Measurements from ENCODE around the gene CUX1. TPM values are rescaled to one million over a fixed set of nuclear protein-coding genes. Genes with fewer than 3 reads are reported as not detected.

Gene CUX1
- polyA plus RNA-seq, 1 experiment, result 29.7 TPM

DNA sequence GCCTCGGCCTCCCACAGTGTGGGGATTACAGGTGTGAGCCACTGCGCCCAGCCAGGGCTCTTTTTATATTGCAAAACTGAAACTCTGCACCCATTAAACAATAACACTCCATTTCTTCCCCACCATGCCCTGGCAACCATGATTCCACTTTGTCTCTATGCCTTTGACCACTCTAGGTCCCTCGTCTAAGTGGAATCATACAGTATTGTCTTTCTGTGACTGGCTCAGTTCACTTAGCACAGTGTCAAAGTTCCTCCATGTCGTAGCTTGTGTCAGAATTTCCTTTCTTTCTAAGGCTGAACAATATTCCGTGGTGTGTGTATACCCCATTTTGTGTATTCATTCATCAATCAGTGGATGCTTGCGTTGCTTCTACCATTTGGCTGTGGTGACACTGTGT is 46.2 kb downstream of the CUX1 start:
- H3K27ac ChIP-seq (ENCODE audit: low read depth, low read length), result no peak overlapping the region
- no peaks in the 10 kb centered on the region for H3K9me3 ChIP-seq (ENCODE audit: control insufficient read depth, insufficient read depth, low read length)
- no peak for DNase-seq (ENCODE audit: low read depth, low spot score)
- TF ChIP-seq CTCF (IDR thresholded peaks at IDR 0.05; ENCODE audit: low read depth, low read length), result no peak
- no peak overlapping the region for H3K4me3 ChIP-seq (ENCODE audit: low read depth, low read length)
- POLR2A ChIA-PET, result no interaction called here
- H3K27me3 ChIP-seq (ENCODE audit: control insufficient read depth, insufficient read depth, low read length), result no peaks in the 10 kb centered on the region
- CTCF ChIA-PET, result no interaction called here

DNA sequence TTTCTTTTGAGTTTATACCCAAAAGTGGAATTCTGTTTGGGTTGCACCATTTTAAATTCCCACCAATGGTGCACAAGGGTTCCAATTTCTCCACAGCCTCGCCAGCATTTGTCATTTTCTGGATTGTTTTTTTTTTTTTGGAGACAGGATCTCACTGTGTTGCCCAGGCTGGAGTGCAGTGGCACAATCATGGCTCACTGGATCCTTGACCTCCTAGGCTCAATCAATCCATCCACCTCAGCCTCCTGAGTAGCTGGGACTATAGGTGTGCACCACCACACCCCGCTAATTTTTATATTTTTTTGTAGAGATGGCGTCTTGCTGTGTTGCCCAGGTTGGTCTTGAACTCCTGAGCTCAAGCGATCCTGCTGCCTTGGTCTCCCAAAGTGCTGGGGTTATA is 46.6 kb downstream of the CUX1 start:
- H3K27me3 ChIP-seq (ENCODE audit: control insufficient read depth, insufficient read depth, low read length), result no peaks in the 10 kb centered on the region
- DNase-seq (ENCODE audit: low read depth, low spot score), result no peak
- ChIA-PET CTCF (no interaction called here), POLR2A (no interaction called here)
- H3K9me3 ChIP-seq (ENCODE audit: control insufficient read depth, insufficient read depth, low read length), result peaks cover 4% of the 10 kb centered on the region; the same call in 1 of the 2 replicates
- no peak overlapping the region for H3K4me3 ChIP-seq (ENCODE audit: low read depth, low read length)
- no peak for TF ChIP-seq CTCF (IDR thresholded peaks at IDR 0.05; ENCODE audit: low read depth, low read length)
- no peak overlapping the region for H3K27ac ChIP-seq (ENCODE audit: low read depth, low read length)

DNA sequence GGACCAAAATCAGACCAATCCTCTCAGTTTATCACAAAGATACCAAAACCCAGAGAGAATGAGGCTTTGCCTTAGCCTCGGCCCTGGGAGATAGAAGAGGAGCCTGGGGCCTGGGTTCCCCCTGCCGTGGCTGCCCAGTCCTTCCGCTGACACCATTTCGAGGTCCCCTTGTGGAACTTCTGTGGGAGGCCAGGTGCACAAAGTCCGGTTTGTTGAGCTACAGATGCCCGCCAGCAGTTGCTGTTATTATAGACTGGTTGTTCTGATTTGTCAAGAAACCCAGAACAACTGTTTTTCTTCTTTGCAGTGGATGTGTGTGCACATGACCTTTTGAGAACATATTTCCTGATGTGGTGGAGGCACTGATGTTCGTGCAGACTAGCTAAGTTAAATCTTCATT is 47.6 kb downstream of the CUX1 start:
- no peak for TF ChIP-seq CTCF (IDR thresholded peaks at IDR 0.05; ENCODE audit: low read depth, low read length)
- H3K4me3 ChIP-seq (ENCODE audit: low read depth, low read length), result no peak overlapping the region
- H3K27ac ChIP-seq (ENCODE audit: low read depth, low read length), result no peak overlapping the region
- DNase-seq (ENCODE audit: low read depth, low spot score), result no peak
- ChIA-PET CTCF (no interaction called here), POLR2A (no interaction called here)
- H3K9me3 ChIP-seq (ENCODE audit: control insufficient read depth, insufficient read depth, low read length), result peaks cover 5% of the 10 kb centered on the region; the same call in 1 of the 2 replicates
- H3K27me3 ChIP-seq (ENCODE audit: control insufficient read depth, insufficient read depth, low read length), result no peaks in the 10 kb centered on the region

DNA sequence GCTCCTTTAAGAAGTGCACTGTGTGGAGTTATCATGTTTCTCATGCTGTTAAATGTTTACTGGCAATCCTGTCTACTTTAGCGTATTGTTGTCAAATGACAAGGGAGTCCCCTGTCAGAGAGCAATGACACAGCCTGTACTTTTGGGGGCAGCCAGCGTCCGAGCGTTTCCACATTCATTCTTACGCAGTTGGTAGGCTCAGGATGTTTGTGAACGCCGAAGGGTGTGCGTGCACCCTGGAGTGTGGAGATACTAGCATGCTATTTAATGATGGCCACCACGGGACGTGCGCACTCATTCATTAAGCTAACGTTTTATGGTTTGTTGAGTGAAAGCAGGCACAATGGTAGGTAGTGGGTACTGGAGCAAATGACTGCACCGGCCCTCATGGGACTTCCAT is 48.0 kb downstream of the CUX1 start:
- no peak for TF ChIP-seq CTCF (IDR thresholded peaks at IDR 0.05; ENCODE audit: low read depth, low read length)
- CTCF ChIA-PET, result no interaction called here
- H3K27ac ChIP-seq (ENCODE audit: low read depth, low read length), result no peak overlapping the region
- H3K4me3 ChIP-seq (ENCODE audit: low read depth, low read length), result no peak overlapping the region
- DNase-seq (ENCODE audit: low read depth, low spot score), result no peak
- POLR2A ChIA-PET, result no interaction called here
- peaks cover 5% of the 10 kb centered on the region; the same call in 1 of the 2 replicates for H3K9me3 ChIP-seq (ENCODE audit: control insufficient read depth, insufficient read depth, low read length)
- no peaks in the 10 kb centered on the region for H3K27me3 ChIP-seq (ENCODE audit: control insufficient read depth, insufficient read depth, low read length)

DNA sequence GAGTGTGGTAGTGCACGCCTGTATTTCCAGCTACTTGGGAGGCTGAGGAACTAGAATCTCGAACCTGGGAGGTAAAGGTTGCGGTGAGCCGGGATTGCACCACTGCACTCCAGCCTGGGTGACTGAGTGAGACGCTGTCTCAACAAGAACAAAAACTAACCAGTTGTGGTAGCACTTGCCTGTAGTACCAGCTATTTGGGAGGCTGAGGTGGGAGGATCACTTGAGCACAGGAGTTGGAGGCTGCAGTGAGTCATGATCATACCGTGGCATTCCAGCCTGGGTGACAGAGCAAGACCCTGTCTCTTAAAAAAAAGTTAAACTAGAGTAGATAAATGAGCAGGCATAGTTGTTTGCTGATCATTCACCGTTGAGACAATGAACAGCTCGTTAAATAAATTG is 48.9 kb downstream of the CUX1 start:
- peaks cover 5% of the 10 kb centered on the region; the same call in 1 of the 2 replicates for H3K9me3 ChIP-seq (ENCODE audit: control insufficient read depth, insufficient read depth, low read length)
- no peak overlapping the region for H3K4me3 ChIP-seq (ENCODE audit: low read depth, low read length)
- no peaks in the 10 kb centered on the region for H3K27me3 ChIP-seq (ENCODE audit: control insufficient read depth, insufficient read depth, low read length)
- ChIA-PET CTCF (no interaction called here), POLR2A (no interaction called here)
- TF ChIP-seq CTCF (IDR thresholded peaks at IDR 0.05; ENCODE audit: low read depth, low read length), result no peak
- DNase-seq (ENCODE audit: low read depth, low spot score), result no peak
- no peak overlapping the region for H3K27ac ChIP-seq (ENCODE audit: low read depth, low read length)

Measured in AG04450 (cell line).